ENCODE measurements around the gene ADIPOR2.

ADIPOR2 gene

GRCh38 chr12:1777798-1778197 lies 86.9 kb downstream of the ADIPOR2 start:
- DNase-seq: no peak

- DNase-seq: no peak
These were observed 88.0 kb downstream of the ADIPOR2 start for GRCh38 chr12:1778911-1779310.

GRCh38 chr12:1779783-1780182 lies 88.9 kb downstream of the ADIPOR2 start:
- no peak for DNase-seq

- no peak for DNase-seq
These were observed 90.9 kb downstream of the ADIPOR2 start for GRCh38 chr12:1781772-1782171.

- DNase-seq: no peak
These were observed 91.3 kb downstream of the ADIPOR2 start for GRCh38 chr12:1782215-1782614.

GRCh38 chr12:1787714-1788113 lies 96.8 kb downstream of the ADIPOR2 start:
- no peak for DNase-seq

GRCh38 chr12:1790444-1790843 lies 99.6 kb downstream of the ADIPOR2 start:
- no peak for DNase-seq

- peak; percentile 76 to 78 for DNase-seq
These were observed 100.4 kb downstream of the ADIPOR2 start for GRCh38 chr12:1791104-1791841.

- no peak for DNase-seq
These were observed 101.5 kb downstream of the ADIPOR2 start for GRCh38 chr12:1792406-1792805.

- DNase-seq: no peak
These were observed 102.7 kb downstream of the ADIPOR2 start for GRCh38 chr12:1793426-1794210.

GRCh38 chr12:1794440-1795090 lies 103.7 kb downstream of the ADIPOR2 start:
- DNase-seq: no peak

GRCh38 chr12:1795221-1795784 lies 104.4 kb downstream of the ADIPOR2 start:
- DNase-seq: no peak

GRCh38 chr12:1795785-1796514 lies 105.1 kb downstream of the ADIPOR2 start:
- DNase-seq: peak; percentile 94 to 95

GRCh38 chr12:1796515-1797010 lies 105.7 kb downstream of the ADIPOR2 start:
- DNase-seq: peak; percentile 35 to 41

GRCh38 chr12:1797011-1797901 lies 106.4 kb downstream of the ADIPOR2 start:
- peak; percentile 47 to 59 for DNase-seq

GRCh38 chr12:1797991-1798640 lies 107.2 kb downstream of the ADIPOR2 start:
- DNase-seq: no peak

GRCh38 chr12:1798641-1799020 lies 107.8 kb downstream of the ADIPOR2 start:
- DNase-seq: no peak

- DNase-seq: no peak
These were observed 108.4 kb downstream of the ADIPOR2 start for GRCh38 chr12:1799051-1799881.

GRCh38 chr12:1799882-1800400 lies 109.1 kb downstream of the ADIPOR2 start:
- no peak for DNase-seq

Measured in CD4-positive, alpha-beta T cell treated with Interleukin-4 for 1 hour (primary cell).